BE2C (cell line): ENCODE results near the gene HS6ST1.

Source experiments
- DNase-seq: peaks from one replicate; pipeline ENCODE4 v3.0.0-alpha.2; 2020
- H3K27me3 ChIP-seq: fragments of 250-450 bp; sonication (Bioruptor Pico); 2 replicates; pipeline ENCODE4 v1.5.1; 2020; ENCODE audit warnings: mild to moderate bottlenecking
- H3K36me3 ChIP-seq: fragments of 250-450 bp; sonication (Bioruptor Pico); 2 replicates; pipeline ENCODE4 v1.5.1; 2020; ENCODE audit warnings: mild to moderate bottlenecking
- H3K4me1 ChIP-seq: fragments of 250-450 bp; sonication (Bioruptor Pico); 2 replicates; pipeline ENCODE4 v1.5.1; 2020
- H3K4me3 ChIP-seq: 2 replicates; pipeline ENCODE4 v1.5.1; 2011; ENCODE audit warnings: low read depth, low read length
- H3K9me3 ChIP-seq: fragments of 250-450 bp; sonication (Bioruptor Pico); 2 replicates; pipeline ENCODE4 v1.5.1; 2020
- TF ChIP-seq, protein P1 (sequence below): IDR thresholded peaks from 2 replicates; pipeline ENCODE4 v1.5.1; 2012; ENCODE audit warnings: mild to moderate bottlenecking, low read depth, low read length

The HS6ST1 gene

GRCh38 chr2:128235581-128235980, 83.1 kb downstream of the HS6ST1 start:
- H3K9me3 ChIP-seq: no peaks in the 10 kb centered on the region
- no peaks in the 10 kb centered on the region for H3K36me3 ChIP-seq
- H3K4me1 ChIP-seq: no peaks in the 10 kb centered on the region
- TF ChIP-seq, protein P1, sequence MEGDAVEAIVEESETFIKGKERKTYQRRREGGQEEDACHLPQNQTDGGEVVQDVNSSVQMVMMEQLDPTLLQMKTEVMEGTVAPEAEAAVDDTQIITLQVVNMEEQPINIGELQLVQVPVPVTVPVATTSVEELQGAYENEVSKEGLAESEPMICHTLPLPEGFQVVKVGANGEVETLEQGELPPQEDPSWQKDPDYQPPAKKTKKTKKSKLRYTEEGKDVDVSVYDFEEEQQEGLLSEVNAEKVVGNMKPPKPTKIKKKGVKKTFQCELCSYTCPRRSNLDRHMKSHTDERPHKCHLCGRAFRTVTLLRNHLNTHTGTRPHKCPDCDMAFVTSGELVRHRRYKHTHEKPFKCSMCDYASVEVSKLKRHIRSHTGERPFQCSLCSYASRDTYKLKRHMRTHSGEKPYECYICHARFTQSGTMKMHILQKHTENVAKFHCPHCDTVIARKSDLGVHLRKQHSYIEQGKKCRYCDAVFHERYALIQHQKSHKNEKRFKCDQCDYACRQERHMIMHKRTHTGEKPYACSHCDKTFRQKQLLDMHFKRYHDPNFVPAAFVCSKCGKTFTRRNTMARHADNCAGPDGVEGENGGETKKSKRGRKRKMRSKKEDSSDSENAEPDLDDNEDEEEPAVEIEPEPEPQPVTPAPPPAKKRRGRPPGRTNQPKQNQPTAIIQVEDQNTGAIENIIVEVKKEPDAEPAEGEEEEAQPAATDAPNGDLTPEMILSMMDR: no peak
- H3K27me3 ChIP-seq: no peaks in the 10 kb centered on the region
- DNase-seq: no peak
- H3K4me3 ChIP-seq: no peak overlapping the region

DNA sequence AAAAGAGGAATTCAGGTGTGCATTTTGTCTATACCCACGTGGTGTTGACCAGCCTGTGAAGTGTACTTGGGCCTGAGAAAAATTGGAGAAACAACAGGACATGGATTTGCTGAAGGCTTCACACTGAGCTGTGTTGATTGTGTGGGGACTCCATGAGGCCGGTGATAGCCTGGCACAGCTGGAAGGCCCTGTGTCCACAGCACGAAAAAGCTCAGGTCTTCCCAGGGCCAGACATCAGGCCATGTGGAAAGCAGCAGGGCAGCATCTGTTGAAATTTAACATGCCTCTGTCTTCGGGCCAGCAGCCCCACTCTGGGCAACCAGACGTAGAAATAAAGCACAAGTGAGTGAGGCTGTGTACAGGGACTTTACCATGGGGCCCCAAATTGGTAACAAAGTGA, 84.1 kb downstream of the HS6ST1 start:
- Histone ChIP-seq H3K36me3 (no peaks in the 10 kb centered on the region), H3K9me3 (no peaks in the 10 kb centered on the region), H3K4me1 (no peaks in the 10 kb centered on the region), H3K4me3 (no peak overlapping the region), H3K27me3 (no peaks in the 10 kb centered on the region)
- DNase-seq: no peak
- TF ChIP-seq, protein P1: no peak

- H3K4me3 ChIP-seq: no peak overlapping the region; the same call in 1 of the 2 replicates
- H3K4me1 ChIP-seq: no peaks in the 10 kb centered on the region
- DNase-seq: no peak
These were observed 84.8 kb downstream of the HS6ST1 start for GRCh38 chr2:128233790-128234395.

DNA sequence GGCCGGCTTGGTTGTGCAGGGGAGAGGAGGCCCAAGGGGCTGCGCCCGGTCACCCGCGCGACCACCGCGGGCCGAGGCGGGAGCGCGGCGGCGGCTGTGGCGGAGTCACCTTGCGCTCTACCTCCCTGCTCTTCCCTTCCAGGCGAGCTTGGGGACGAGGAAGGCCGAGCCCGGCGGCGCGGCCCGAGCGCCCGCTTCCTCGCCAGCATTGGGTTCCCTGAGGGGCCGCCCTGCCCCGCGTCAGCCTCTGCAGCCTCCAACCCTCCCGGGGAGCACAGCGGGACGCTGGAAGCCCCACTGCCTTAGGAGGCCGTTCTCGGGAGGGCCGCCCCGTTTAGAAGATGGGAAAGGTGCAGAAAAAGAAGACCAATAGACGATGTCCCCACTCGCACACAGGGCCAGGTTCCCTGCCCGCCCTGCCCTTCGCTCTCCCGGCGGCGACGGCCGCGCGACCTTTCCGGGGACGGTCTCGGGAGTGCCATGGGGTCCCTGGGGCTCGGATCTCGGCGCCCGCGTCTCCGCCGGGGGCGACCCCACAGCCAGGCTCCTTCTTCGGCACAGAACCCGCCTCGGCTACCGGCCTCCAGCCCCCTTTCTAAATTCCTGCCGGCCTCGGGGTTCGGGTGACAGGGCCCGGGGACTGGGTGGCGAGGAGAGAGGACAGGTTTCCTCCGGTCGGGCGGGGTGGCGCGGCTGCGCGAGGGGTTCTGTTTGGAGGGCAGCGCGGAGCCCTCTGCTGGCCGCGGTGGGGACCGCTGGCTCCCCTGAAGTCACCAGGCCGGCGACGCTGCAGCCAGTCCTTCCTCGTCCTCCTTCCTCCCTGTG, 85.5 kb downstream of the HS6ST1 start:
- no peaks in the 10 kb centered on the region for H3K4me1 ChIP-seq
- H3K9me3 ChIP-seq: no peaks in the 10 kb centered on the region
- H3K27me3 ChIP-seq: no peaks in the 10 kb centered on the region
- TF ChIP-seq, protein P1: peak; percentile 66
- DNase-seq: peak; percentile 86
- peak overlapping the region; percentile 66 for H3K4me3 ChIP-seq
- no peaks in the 10 kb centered on the region for H3K36me3 ChIP-seq

More at GRCh38 chr2:128233790-128234395, 84.8 kb downstream of the HS6ST1 start:
- TF ChIP-seq, protein P1: no peak
- Histone ChIP-seq H3K27me3 (no peaks in the 10 kb centered on the region), H3K9me3 (no peaks in the 10 kb centered on the region), H3K36me3 (no peaks in the 10 kb centered on the region)

DNA sequence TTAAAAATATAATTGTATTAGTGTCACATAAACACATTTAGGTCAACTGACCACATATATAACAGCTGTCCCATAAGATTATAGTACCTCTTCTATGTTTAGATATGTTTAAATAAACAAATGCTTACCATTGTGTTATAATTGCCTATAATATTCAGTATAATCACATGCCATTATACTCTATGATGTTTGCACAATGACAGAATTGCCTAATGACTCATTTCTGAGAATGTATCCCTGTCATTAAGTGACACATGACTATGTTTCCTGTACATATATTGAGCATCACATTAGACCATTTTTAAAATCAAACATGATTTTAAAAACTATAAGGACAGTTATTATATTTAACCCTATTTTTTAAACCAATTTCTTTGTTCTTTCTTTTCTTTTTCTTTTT, 89.8 kb downstream of the HS6ST1 start:
- no peak for DNase-seq
- H3K9me3 ChIP-seq: no peaks in the 10 kb centered on the region
- H3K4me1 ChIP-seq: no peaks in the 10 kb centered on the region
- H3K36me3 ChIP-seq: no peaks in the 10 kb centered on the region
- TF ChIP-seq, protein P1: no peak
- H3K4me3 ChIP-seq: no peak overlapping the region
- no peaks in the 10 kb centered on the region for H3K27me3 ChIP-seq

GRCh38 chr2:128227862-128228261, 90.8 kb downstream of the HS6ST1 start:
- Histone ChIP-seq H3K4me1 (no peaks in the 10 kb centered on the region), H3K9me3 (no peaks in the 10 kb centered on the region), H3K27me3 (no peaks in the 10 kb centered on the region), H3K36me3 (no peaks in the 10 kb centered on the region), H3K4me3 (no peak overlapping the region)
- TF ChIP-seq, protein P1: no peak
- no peak for DNase-seq
